B cell (primary cell): ENCODE data around the gene MILR1. TPM values are rescaled to one million over a fixed set of nuclear protein-coding genes. Genes with fewer than 3 reads are reported as not detected.

ENCODE experiments used
- ATAC-seq: fragments of 200-7000 bp; cut with Tn5 transposase; one replicate; pipeline ENCODE4 v1.10.0; 2021; ENCODE audit warnings: low read depth, mild to moderate bottlenecking, moderate number of reproducible peaks, moderate library complexity
- CTCF ChIA-PET: fragments of 350-600 bp; sonication (Branson Sonifier 250); formaldehyde crosslinking; loops from one replicate; lab custom pipeline; 2021; ENCODE audit warnings: antibody characterized with exemption, inconsistent platforms; lab: Charles Lee
- POLR2A ChIA-PET: fragments of 350-600 bp; sonication (Branson Sonifier 250); formaldehyde crosslinking; loops from one replicate; lab custom pipeline; 2021; ENCODE audit warnings: antibody characterized with exemption; lab: Charles Lee
- DNase-seq: peaks from one replicate; pipeline ENCODE4 v3.0.0; 2013
- H2AFZ ChIP-seq: 2 replicates; pipeline ENCODE4 v1.6.1; 2012; ENCODE audit warnings: mild to moderate bottlenecking, low read depth, low read length; ENCODE audit not compliant: insufficient read depth, poor library complexity, severe bottlenecking
- H3K27ac ChIP-seq, 2 donors: 1 replicate in 1 of 2; 2 replicates in 1 of 2; pipeline ENCODE4 v1.5.1; 2012 to 2013; ENCODE audit warnings: low read length in 2 of 2, mild to moderate bottlenecking in 2 of 2, moderate library complexity in 1 of 2
- H3K27me3 ChIP-seq, 4 experiments: fragments of 200-600 bp in 1 of 4; sonication (generic) in 1 of 4; replicated peaks in 1 of 4; 1 replicate in 2 of 4; 2 replicates in 2 of 4; pipeline versions ENCODE4 v1.6.1 to v1.7.0; 2013 to 2016; ENCODE audit warnings: low read length in 3 of 4, mild to moderate bottlenecking in 2 of 4, mixed read lengths in 1 of 4, moderate library complexity in 1 of 4; ENCODE audit not compliant: insufficient read depth in 4 of 4, control insufficient read depth in 3 of 4; ENCODE audit errors: control extremely low read depth in 1 of 4
- H3K36me3 ChIP-seq, 2 experiments: replicated peaks in 1 of 2; 1 replicate in 1 of 2; 2 replicates in 1 of 2; pipeline versions ENCODE4 v1.6.1 to v1.7.1; 2013; ENCODE audit warnings: low read length in 1 of 2; ENCODE audit not compliant: insufficient read depth in 2 of 2, control insufficient read depth in 1 of 2; ENCODE audit errors: control extremely low read depth in 1 of 2, extremely low read depth in 1 of 2
- H3K4me1 ChIP-seq, 2 donors: fragments of 200-600 bp in 1 of 2; sonication (generic) in 1 of 2; 1 replicate in 1 of 2; 2 replicates in 1 of 2; pipeline versions ENCODE4 v1.5.1 to v1.6.1; 2013 to 2017; ENCODE audit warnings: low read length in 2 of 2; ENCODE audit not compliant: control insufficient read depth in 2 of 2, insufficient read depth in 2 of 2
- H3K4me2 ChIP-seq: replicated peaks from 2 replicates; pipeline ENCODE3; 2012; ENCODE audit warnings: mild to moderate bottlenecking, low read depth, low read length; ENCODE audit not compliant: poor library complexity, severe bottlenecking
- H3K4me3 ChIP-seq, 5 experiments: fragments of 200-600 bp in 1 of 5; sonication (generic) in 1 of 5; 1 replicate in 3 of 5; 2 replicates in 2 of 5; pipeline versions ENCODE4 v1.5.1 to v1.7.0; 2011 to 2016; ENCODE audit warnings: low read length in 4 of 5, mild to moderate bottlenecking in 4 of 5, low read depth in 2 of 5, control low read depth in 1 of 5, moderate library complexity in 1 of 5; ENCODE audit not compliant: insufficient read depth in 1 of 5; ENCODE audit errors: control extremely low read depth in 1 of 5, extremely low read depth in 1 of 5
- H3K79me2 ChIP-seq: fragments of 200-600 bp; sonication (generic); one replicate; pipeline ENCODE4 v1.6.0; 2016; ENCODE audit warnings: low read length; ENCODE audit not compliant: control insufficient read depth, insufficient read depth
- H3K9ac ChIP-seq: fragments of 200-600 bp; sonication (generic); 2 replicates; pipeline ENCODE4 v1.6.1; 2017; ENCODE audit warnings: mild to moderate bottlenecking, low read length, moderate library complexity
- H3K9me3 ChIP-seq, 3 donors: one replicate each; pipeline versions ENCODE4 v1.6.1 to v1.7.1; 2013; ENCODE audit warnings: low read length in 2 of 3; ENCODE audit not compliant: control insufficient read depth in 2 of 3, insufficient read depth in 1 of 3; ENCODE audit errors: control extremely low read depth in 1 of 3
- H4K20me1 ChIP-seq: 2 replicates; pipeline ENCODE4 v1.6.0; 2012; ENCODE audit warnings: mild to moderate bottlenecking, low read length; ENCODE audit not compliant: insufficient read depth, control insufficient read depth, poor library complexity, severe bottlenecking
- H3K27ac Mint-ChIP-seq: one replicate; pipeline ENCODE4 v1.8.0; 2021; ENCODE audit warnings: mixed read lengths
- H3K27me3 Mint-ChIP-seq: one replicate; pipeline ENCODE4 v1.8.0; 2021; ENCODE audit warnings: mixed read lengths
- H3K4me1 Mint-ChIP-seq: one replicate; pipeline ENCODE4 v1.8.0; 2021; ENCODE audit warnings: mixed read lengths
- H3K4me3 Mint-ChIP-seq: one replicate; pipeline ENCODE4 v1.8.0; 2021; ENCODE audit warnings: mixed read lengths
- H3K9me3 Mint-ChIP-seq: one replicate; pipeline ENCODE4 v1.8.0; 2022; ENCODE audit warnings: mixed read lengths; ENCODE audit not compliant: insufficient read depth
- EZH2 ChIP-seq: IDR thresholded peaks from 2 replicates; pipeline ENCODE4 v1.6.1; 2012; ENCODE audit warnings: borderline replicate concordance, low read depth, mild to moderate bottlenecking, moderate library complexity, low read length; ENCODE audit not compliant: insufficient read depth, poor library complexity, severe bottlenecking
- WGBS: methylation state at CpG from one replicate; pipeline ENCODE4 v1.1.5; 2013; ENCODE audit warnings: missing lambda C conversion rate; ENCODE audit not compliant: insufficient coverage; 5-methylcytosine and 5-hydroxymethylcytosine counted together
- intact Hi-C: fragments of 100-400 bp; cut with micrococcal nuclease; formaldehyde crosslinking; loops from one replicate; pipeline ENCODE4 v1.10.0; 2022
- polyA plus RNA-seq: library from polyadenylated mRNA; depleted of rRNA; stranded (reverse); fragments of >200 nt; gene quantifications from 2 replicates; pipeline ENCODE4 v1.2.3, GENCODE V29; 2012
- total RNA-seq, 2 donors: library from RNA; stranded (reverse); fragments of 120-200 nt in 1 of 2; gene quantifications; 1 replicate in 1 of 2; 2 replicates in 1 of 2; pipeline versions ENCODE4 v1.2.3 to v1.2.4, GENCODE V29; 2013 to 2022
- TF ChIP-seq, protein P1 (sequence below): fragments of 200-600 bp; IDR thresholded peaks from one replicate; pipeline ENCODE4 v1.8.0; 2022; ENCODE audit warnings: antibody characterized with exemption, mild to moderate bottlenecking

Gene MILR1
- total and polyA plus RNA-seq, 2 donors (not counting 1 experiment from before 2014, with no cell fraction given), result 9.4 to 38.0 TPM

GRCh38 chr17:64504769-64505339 is 55.9 kb downstream of the MILR1 start:
- no peak for ATAC-seq
- POLR2A ChIA-PET, result interaction anchor here (0.6 to 3.7 kb wide), 14 partner anchors 9 to 803 kb away, joined by 3 to 97 read pairs (median 5); partner anchors contain the start of genes CCDC47, DDX42, GNA13 and ICAM2

More at GRCh38 chr17:64504769-64505339, 55.9 kb downstream of the MILR1 start:
- Histone ChIP-seq H3K9ac (peak overlapping the region; percentile 100), H3K79me2 (peaks cover 71% of the 10 kb centered on the region), H3K9me3 (no peaks in the 10 kb centered on the region), H3K4me1 (peaks cover 31 to 32% of the 10 kb centered on the region in 2 donors), H3K27me3 (no peaks in the 10 kb centered on the region), H3K4me2 (peak overlapping the region; percentile 83), H3K36me3 (peaks cover 3 to 65% of the 10 kb centered on the region in 2 experiments), H3K27ac (peak overlapping the region; percentile 99 to 100), H4K20me1 (peaks cover 78% of the 10 kb centered on the region), H2AFZ (no peak overlapping the region), H3K4me3 (peak overlapping the region; percentile 97 to 100 (median 99))
- intact Hi-C loops, result loop anchor here (5.0 kb wide), 5 partner anchors 472 to 953 kb away; partner anchors contain the start of genes DCAF7, FTSJ3, LIMD2 and PSMC5
- peak overlapping the region; percentile 99 for H3K27ac Mint-ChIP-seq
- H3K27me3 Mint-ChIP-seq, result no peaks in the 10 kb centered on the region
- H3K4me1 Mint-ChIP-seq, result peaks cover 66% of the 10 kb centered on the region
- H3K9me3 Mint-ChIP-seq, result no peaks in the 10 kb centered on the region
- H3K4me3 Mint-ChIP-seq, result peak overlapping the region; percentile 97
- 2% methylated on average over 12 of the region's 13 CpGs for WGBS
- CTCF ChIA-PET, result interaction anchor here (0.8 to 5.5 kb wide), 5 partner anchors 8 to 183 kb away, joined by 3 to 125 read pairs (median 29); partner anchors contain the start of gene POLG2
- DNase-seq, result no peak
- TF ChIP-seq, protein P1, sequence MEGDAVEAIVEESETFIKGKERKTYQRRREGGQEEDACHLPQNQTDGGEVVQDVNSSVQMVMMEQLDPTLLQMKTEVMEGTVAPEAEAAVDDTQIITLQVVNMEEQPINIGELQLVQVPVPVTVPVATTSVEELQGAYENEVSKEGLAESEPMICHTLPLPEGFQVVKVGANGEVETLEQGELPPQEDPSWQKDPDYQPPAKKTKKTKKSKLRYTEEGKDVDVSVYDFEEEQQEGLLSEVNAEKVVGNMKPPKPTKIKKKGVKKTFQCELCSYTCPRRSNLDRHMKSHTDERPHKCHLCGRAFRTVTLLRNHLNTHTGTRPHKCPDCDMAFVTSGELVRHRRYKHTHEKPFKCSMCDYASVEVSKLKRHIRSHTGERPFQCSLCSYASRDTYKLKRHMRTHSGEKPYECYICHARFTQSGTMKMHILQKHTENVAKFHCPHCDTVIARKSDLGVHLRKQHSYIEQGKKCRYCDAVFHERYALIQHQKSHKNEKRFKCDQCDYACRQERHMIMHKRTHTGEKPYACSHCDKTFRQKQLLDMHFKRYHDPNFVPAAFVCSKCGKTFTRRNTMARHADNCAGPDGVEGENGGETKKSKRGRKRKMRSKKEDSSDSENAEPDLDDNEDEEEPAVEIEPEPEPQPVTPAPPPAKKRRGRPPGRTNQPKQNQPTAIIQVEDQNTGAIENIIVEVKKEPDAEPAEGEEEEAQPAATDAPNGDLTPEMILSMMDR, result no peak
- TF ChIP-seq EZH2, result no peak
